OCI-LY3 (cell line): Measurements from ENCODE around the gene MXD1.

Experiments
- EZH2phosphoT487 ChIP-seq: fragments of 200-600 bp; shearing (Covaris generic); IDR thresholded peaks from 2 replicates; pipeline ENCODE4 v1.6.1; 2018; ENCODE audit warnings: antibody characterized with exemption, mixed run types, low read depth
- TF ChIP-seq, protein P1 (sequence below): fragments of 200-600, 300-600 bp; sonication (generic); IDR thresholded peaks from 2 replicates; pipeline ENCODE4 v1.5.1; 2014; ENCODE audit warnings: antibody characterized with exemption, low read length, low read depth

DNA sequence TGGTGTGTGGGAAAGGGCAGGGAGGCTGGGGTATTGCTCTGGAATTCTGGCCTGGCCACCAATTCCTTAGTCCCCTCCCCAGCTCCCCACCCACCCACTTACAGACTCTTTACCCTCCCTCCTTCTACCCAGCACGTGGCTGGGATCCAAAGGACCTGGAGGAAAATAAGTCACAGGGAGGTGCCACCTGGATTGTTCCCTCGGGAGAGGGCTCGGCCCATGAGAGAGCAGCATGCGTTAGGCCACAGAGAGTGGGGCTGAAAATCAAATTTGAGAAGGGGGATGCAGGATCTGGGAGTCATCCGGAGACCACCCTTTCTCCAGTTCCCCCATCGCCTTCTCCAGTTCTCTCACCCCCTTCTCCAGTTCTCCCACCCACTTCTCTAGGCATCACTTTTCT, 43.6 kb downstream of the MXD1 start:
- TF ChIP-seq, protein P1, sequence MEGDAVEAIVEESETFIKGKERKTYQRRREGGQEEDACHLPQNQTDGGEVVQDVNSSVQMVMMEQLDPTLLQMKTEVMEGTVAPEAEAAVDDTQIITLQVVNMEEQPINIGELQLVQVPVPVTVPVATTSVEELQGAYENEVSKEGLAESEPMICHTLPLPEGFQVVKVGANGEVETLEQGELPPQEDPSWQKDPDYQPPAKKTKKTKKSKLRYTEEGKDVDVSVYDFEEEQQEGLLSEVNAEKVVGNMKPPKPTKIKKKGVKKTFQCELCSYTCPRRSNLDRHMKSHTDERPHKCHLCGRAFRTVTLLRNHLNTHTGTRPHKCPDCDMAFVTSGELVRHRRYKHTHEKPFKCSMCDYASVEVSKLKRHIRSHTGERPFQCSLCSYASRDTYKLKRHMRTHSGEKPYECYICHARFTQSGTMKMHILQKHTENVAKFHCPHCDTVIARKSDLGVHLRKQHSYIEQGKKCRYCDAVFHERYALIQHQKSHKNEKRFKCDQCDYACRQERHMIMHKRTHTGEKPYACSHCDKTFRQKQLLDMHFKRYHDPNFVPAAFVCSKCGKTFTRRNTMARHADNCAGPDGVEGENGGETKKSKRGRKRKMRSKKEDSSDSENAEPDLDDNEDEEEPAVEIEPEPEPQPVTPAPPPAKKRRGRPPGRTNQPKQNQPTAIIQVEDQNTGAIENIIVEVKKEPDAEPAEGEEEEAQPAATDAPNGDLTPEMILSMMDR: no peak
- TF ChIP-seq EZH2phosphoT487: no peak
